ENCODE data around the gene PCGF1. TPM values are rescaled to one million over a fixed set of nuclear protein-coding genes. Genes with fewer than 3 reads are reported as not detected.

Gene PCGF1
- total RNA-seq, 2 donors from 2014 or later = 18.4 to 20.2 TPM

DNA sequence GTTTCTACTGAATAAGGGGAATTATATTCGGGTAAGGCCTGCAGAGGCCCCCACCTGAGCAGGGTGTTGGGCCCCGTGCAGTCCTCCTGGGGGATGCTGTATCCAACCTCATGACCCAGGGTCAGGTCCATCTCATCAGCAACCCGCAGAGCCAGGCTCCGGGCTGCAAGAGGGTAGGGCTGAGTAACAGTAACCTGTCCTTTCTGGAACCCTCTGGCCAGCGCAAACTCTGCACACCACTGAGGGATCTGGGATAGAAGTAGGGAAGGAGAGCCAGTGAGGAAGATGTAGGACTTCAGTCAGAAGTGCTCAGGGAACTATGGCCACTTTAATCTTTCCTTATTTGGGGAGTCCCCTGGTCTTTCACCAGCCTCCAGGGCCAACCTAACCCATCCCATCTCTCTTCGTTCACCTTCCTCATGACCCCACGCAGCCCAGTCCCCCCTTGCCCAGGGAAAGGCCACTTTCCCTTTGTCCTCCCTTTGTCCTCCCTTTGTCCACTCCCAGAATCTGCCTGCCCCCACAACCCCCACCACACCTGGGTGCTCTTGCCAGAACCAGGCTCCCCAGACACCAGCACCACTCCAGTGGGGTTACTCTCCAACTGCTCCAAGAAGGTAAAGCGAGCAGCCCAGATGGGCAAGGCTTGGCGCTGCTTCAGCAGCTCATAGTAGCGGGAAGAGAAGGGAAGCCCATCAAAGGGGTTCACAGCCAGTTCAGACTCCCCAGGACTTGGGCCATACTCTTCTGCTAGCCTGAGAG, 17.6 kb upstream of the PCGF1 start:
- DNase-seq (no peak), ATAC-seq (no peak)
- intact Hi-C loops (cut with DNase I, micrococcal nuclease) = no loop called here

DNA sequence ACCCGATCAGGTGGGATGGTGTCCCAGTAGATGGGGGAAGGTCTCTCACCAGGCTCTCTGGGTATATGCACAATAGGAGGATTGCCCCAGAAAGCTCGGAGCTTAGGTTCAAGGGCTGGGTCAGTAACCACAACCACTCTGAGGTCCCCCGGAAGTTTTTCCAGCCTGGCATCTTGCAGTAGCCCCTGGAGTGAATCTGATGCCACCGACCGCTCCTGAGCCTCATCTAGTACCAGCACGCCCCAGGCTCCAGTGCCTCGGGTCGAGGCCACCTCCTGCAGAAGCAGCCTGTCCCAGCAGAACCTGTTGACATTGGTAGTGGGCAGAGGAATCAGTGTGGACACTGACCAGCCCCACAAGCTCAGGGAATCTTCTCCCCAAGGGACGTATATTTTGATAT, 16.5 kb upstream of the PCGF1 start:
- DNase-seq = no peak
- ATAC-seq = no peak
- intact Hi-C loops (cut with DNase I, micrococcal nuclease) = no loop called here

DNA sequence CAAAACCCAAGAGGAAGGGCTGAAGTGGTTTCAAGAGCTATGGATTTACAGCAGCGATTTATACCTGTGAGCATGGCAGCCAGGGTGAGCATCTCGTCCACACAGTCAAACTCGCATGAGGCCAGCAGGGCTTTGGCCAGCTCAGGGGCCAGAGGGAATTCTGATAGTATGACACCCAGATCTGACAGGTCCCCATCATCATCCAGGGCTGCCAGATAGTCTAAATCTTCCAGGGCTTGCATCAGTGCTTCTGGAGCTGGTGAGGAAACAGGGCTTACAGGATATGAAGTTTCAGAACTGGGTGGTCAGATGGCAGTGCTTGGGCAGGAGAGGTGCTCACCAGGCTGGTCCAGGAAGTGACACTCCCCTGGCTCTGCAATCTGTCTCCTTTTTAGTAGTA, 15.0 kb upstream of the PCGF1 start:
- intact Hi-C loops (cut with DNase I, micrococcal nuclease) = no loop called here
- no peak for ATAC-seq
- DNase-seq = no peak

DNA sequence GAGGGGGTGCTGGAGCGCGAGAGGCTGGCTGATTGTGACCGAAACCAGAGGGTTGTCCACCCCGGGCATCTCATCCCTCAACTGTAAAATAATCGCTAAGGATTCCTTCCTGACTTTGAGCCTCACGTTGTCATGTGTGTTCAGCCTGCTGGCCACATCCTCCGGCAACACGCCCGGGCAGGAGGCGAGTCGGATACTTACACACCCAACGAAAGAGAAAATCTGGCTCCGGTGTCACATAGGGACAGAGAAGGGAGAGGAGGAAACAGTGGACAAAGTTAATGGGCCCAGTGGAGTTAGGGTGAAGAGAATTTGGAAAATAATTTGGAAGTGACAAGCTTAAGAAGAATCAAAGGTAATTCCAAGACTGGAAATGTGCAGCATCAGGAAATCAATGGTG, 9.2 kb upstream of the PCGF1 start:
- DNase-seq (no peak), ATAC-seq (no peak)
- intact Hi-C loops (cut with DNase I, micrococcal nuclease) = no loop called here

- peak; percentile 65 for ATAC-seq
- DNase-seq = peak in 1 of 2 donors; percentile 69
- intact Hi-C loops (cut with DNase I, micrococcal nuclease) = no loop called here
Measured at GRCh38 chr2:74515981-74516633, 8.6 kb upstream of the PCGF1 start.

DNA sequence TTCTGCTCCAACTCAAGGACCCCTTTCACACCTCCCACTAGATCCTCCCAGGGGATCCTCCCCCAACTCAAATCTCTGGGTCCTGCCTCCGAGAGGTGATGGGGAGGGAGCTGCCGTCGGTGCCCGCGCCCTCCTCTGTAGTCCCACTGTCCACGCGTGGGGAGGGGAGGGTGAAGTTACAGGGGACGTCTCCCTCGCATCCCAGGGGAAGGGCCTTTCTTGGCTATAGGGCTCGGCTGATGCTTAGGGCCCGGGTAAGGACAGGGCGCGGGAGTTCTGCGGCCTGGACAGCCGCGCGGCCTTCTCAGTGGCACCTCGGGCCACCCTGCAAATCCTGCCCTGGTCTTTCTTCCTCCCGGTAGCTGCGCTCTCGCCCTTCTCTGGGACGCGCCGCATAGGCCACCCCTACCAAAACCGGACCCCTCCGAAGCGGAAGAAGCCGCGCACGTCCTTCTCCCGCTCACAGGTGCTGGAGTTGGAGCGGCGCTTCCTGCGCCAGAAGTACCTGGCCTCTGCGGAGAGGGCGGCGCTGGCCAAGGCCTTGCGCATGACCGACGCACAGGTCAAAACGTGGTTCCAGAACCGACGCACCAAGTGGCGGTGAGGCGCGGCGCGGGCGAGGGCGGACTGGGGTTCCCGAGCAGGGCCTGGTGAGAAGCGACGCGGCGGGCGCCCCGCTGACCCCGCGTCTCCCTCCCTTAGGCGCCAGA, 7.9 kb upstream of the PCGF1 start:
- ATAC-seq (peak; percentile 55), DNase-seq (no peak)
- intact Hi-C loops (cut with DNase I, micrococcal nuclease) = no loop called here

GRCh38 chr2:74514368-74515270, 7.1 kb upstream of the PCGF1 start, which contains the start of gene TLX2:
Gene TLX2, plus strand, starts transcription at chr2:74514450. Its CDS starts 357 bp downstream, at chr2:74514807.
- intact Hi-C loops (cut with DNase I, micrococcal nuclease) = no loop called here
- no peak for DNase-seq
- peak; percentile 8 for ATAC-seq

DNA sequence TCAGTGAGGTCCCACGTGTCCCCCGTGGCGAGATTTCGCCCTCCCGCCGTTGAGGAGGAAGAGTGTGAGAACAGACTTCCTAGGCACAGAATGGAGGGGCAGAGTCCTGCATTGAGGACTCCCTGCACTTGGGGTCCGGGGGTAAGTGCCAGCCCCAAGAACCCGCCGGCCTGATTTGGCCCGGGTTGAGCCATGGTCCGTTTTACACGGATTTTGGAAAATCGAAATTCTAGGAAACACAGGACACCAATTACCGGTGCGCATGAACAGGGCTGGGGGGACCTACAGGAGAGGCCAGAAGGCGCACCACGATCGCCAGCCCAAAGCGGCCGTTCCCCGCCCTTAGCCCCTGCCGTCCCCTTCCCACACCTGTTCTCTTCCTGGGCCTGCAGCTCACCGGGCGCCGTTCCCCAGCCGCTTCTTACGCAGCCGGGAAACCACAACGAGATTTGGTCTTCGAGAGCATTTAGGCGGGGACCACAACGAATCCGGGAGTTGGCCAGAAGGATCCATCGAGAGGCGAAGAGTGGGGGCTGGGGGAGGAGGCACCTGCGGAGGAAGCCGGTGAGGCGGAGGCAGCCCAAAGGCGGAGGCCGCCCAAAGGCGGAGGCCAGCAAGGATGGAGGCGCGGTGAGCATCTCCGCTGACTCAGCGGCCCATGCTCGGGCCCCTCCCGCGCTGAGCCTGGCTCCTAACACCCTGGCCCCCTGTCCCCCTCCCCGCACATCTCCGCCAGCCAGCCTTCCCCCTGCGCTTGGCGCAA, 6.3 kb upstream of the PCGF1 start:
- DNase-seq (no peak), ATAC-seq (peak; percentile 5)
- intact Hi-C loops (cut with DNase I, micrococcal nuclease) = no loop called here

DNA sequence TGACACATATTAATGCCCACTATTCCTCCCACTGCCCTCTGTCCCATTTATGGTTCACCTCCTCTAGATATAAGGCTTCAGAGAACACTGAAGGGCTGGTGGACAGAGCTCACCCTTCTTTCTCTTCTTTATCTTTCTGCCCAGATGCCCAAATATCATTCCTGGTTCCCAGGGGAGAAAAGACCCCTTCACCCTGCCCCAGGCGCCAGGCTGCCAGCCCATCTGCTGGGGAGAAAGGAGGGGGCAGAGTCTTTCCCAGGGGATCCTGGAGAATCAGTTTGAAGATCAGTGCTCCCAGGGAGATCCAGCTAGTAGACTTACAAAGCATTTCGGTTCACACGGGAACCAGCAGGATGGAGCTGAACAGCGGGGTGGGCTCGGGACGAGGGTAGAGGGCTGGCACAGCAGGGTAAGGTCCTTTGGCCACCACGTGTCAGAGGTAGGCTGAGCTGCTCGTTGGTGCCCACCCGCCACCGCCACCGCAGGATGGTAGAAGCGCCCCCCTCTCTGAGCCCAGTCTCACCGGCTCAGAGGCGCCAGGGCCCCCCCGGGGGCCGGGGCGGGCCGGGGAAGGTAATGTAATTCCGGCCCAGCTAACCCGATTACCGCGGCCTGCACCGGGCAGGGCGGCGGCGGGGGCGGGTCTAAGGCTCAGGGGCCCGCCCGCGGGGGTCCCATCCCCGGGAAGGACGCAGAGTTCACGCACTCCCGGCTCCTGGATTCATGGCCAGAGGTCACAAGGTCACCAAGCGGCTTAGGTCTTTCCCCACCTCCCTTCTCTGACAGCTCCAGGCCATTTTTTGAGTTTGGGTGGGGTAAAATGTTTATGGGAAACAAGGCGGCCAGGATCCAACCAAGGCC, 5.5 kb upstream of the PCGF1 start:
- ATAC-seq = no peak
- no peak for DNase-seq
- intact Hi-C loops (cut with DNase I, micrococcal nuclease) = no loop called here

DNA sequence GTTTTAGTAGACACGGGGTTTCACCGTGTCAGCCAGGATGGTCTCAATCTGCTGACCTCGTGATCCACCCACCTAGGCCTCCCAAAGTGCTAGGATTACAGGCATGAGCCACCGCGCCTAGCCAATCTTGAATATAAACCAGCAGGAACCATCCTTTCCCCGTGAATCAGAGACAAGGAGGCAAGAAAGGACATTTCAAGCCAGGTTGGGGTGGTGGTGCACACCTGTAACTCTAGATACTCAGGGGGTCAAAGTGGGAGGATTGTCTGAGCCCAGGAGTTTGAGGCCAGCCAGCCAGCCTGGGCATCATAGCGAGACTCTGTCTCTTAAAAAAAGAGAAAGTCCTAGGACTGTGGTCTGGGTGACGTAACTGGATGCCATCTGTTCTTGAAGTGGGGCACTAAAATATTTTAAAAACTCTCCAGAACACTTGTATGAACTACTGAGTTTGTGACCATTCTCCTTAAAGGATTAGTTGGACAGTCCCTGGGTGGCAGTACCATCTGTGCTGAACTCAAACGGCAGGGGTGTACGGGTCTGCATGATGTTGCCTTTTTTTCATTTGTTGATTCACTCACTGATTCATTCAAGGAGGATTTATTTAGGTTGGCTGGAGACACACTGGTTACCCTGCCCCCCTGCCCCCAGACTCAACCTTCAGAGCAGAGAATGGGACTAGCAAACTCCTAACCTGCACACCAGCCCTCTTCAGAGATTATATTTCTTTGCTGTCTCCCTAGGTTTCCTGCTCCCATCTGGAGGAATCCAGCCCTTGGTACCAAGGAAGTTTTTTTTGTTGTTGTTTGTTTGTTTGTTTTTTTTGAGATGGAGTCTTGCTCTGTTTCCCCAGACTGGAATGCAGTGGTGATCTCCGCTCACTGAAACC, 3.9 kb upstream of the PCGF1 start:
- intact Hi-C loops (cut with DNase I, micrococcal nuclease) = no loop called here
- ATAC-seq (no peak), DNase-seq (no peak)

GRCh38 chr2:74510272-74510671, 2.8 kb upstream of the PCGF1 start:
- ATAC-seq = no peak
- intact Hi-C loops (cut with DNase I, micrococcal nuclease) = no loop called here
- DNase-seq = no peak

DNA sequence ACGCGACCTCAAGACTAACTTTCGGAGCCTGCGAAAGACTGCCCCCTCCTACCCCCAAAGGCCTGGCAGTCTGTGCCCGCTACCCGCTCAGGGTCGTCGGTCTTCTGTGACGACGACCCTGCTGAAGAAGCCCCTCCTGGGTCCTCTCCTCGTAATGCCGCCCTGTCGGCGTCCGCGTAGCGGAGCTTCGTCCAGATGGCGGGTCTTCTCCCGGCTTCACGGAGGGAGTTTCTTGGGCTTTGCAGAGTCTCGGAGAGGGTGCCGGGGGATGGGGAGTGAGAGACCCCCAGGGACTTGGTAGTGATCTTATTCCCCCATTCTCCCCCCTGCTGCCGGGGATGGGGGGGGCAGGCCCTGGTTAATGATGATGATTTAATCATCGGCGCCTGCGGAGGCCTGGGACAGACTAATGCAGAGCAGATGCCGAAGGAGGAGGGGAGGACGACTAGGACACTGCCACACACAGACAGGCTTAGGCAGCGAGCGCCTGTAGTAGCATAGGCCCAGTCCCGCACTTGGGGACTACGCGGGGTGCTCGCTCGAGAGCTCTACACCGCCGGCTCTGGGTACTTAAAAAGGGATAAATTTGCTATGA, 528 bp upstream of the PCGF1 start:
- peak; percentile 52 for ATAC-seq
- peak; percentile 60 to 63 for DNase-seq
- intact Hi-C loops (cut with DNase I, micrococcal nuclease) = no loop called here

- intact Hi-C loops (cut with DNase I, micrococcal nuclease) = no loop called here
- ATAC-seq (no peak), DNase-seq (no peak)
Measured at GRCh38 chr2:74505448-74506246, 1.8 kb downstream of the PCGF1 start.

- intact Hi-C loops (cut with DNase I, micrococcal nuclease) = no loop called here
- DNase-seq (no peak), ATAC-seq (no peak)
Measured at GRCh38 chr2:74504591-74504990, 2.9 kb downstream of the PCGF1 start.
